NCI-H82 (cell line): ENCODE measurements around the gene C19orf25.
A peak's percentile ranks its signal among the peaks of the same experiment; 100 is the strongest.
"Not testable (repeated sequence)": the region's sequence is repeated elsewhere in the genome, so short reads cannot be mapped to it uniquely, and the experiment has no call there.

ENCODE experiments used
- DNase-seq: peaks from one replicate; lab custom pipeline; 2025; lab: John Stamatoyannopoulos, UW

The C19orf25 gene

GRCh38 chr19:1478934-1479707 is at the start of gene C19orf25:
TSS of gene C19orf25 (minus strand) at chr19:1479215. CDS start at chr19:1478903, 312 bp downstream.
- DNase-seq = peak; percentile 96

GRCh38 chr19:1527650-1528309 is 48.8 kb upstream of the C19orf25 start:
- DNase-seq = no peak

- DNase-seq = no peak
These were observed 48.1 kb upstream of the C19orf25 start for GRCh38 chr19:1526979-1527649.

GRCh38 chr19:1526066-1526778 is 47.2 kb upstream of the C19orf25 start:
- DNase-seq = no peak

- DNase-seq = no peak
These were observed 46.3 kb upstream of the C19orf25 start for GRCh38 chr19:1525343-1525742.

GRCh38 chr19:1524972-1525325 is 45.9 kb upstream of the C19orf25 start:
- DNase-seq = no peak

GRCh38 chr19:1524287-1524971 is 45.4 kb upstream of the C19orf25 start:
- DNase-seq = no peak

- DNase-seq = no peak
These were observed 44.6 kb upstream of the C19orf25 start, which contains the start of gene PLK5 for GRCh38 chr19:1523412-1524286. TSS of gene PLK5 (plus strand) at chr19:1524077. CDS start at chr19:1526997, 2,920 bp downstream.

- no peak for DNase-seq
These were observed 43.8 kb upstream of the C19orf25 start for GRCh38 chr19:1522838-1523237.

- no peak for DNase-seq
These were observed 43.0 kb upstream of the C19orf25 start for GRCh38 chr19:1522061-1522460.

- no peak for DNase-seq
These were observed 42.6 kb upstream of the C19orf25 start for GRCh38 chr19:1521636-1522035.

GRCh38 chr19:1520203-1520780 is 41.3 kb upstream of the C19orf25 start:
- DNase-seq = no peak

GRCh38 chr19:1519802-1520201 is 40.8 kb upstream of the C19orf25 start:
- DNase-seq = not testable (repeated sequence)

- DNase-seq = no peak
These were observed 39.5 kb upstream of the C19orf25 start for GRCh38 chr19:1518471-1518870.

GRCh38 chr19:1516395-1516753 is 37.4 kb upstream of the C19orf25 start:
- peak; percentile 51 for DNase-seq

- no peak for DNase-seq
These were observed 36.1 kb upstream of the C19orf25 start for GRCh38 chr19:1514986-1515721.

GRCh38 chr19:1514295-1514661 is 35.3 kb upstream of the C19orf25 start:
- no peak for DNase-seq

GRCh38 chr19:1513499-1514294 is 34.7 kb upstream of the C19orf25 start:
- DNase-seq = peak; percentile 74
